ENCODE results near the gene OSMR.

Gene OSMR

GRCh38 chr5:38936269-38936668 lies 90.5 kb downstream of the OSMR start:
- TF ChIP-seq CTCF (IDR thresholded peaks at IDR 0.05) (no peak), ZFX (IDR thresholded peaks at IDR 0.05; ENCODE audit: borderline replicate concordance) (no peak)
- H3K27ac ChIP-seq, result no peak overlapping the region

GRCh38 chr5:38938424-38938823 lies 92.6 kb downstream of the OSMR start:
- TF ChIP-seq ZFX (IDR thresholded peaks at IDR 0.05; ENCODE audit: borderline replicate concordance) (no peak), CTCF (IDR thresholded peaks at IDR 0.05) (no peak)
- H3K27ac ChIP-seq, result no peak overlapping the region

GRCh38 chr5:38938973-38939372 lies 93.2 kb downstream of the OSMR start:
- TF ChIP-seq CTCF (IDR thresholded peaks at IDR 0.05) (no peak), ZFX (IDR thresholded peaks at IDR 0.05; ENCODE audit: borderline replicate concordance) (no peak)

GRCh38 chr5:38940230-38940858 lies 94.5 kb downstream of the OSMR start:
- TF ChIP-seq ZFX (IDR thresholded peaks at IDR 0.05; ENCODE audit: borderline replicate concordance) (no peak), CTCF (IDR thresholded peaks at IDR 0.05) (no peak)
- H3K27ac ChIP-seq, result no peak overlapping the region

More at GRCh38 chr5:38938973-38939372, 93.2 kb downstream of the OSMR start:
- H3K27ac ChIP-seq, result no peak overlapping the region

GRCh38 chr5:38941912-38942311 lies 96.1 kb downstream of the OSMR start:
- H3K27ac ChIP-seq, result no peak overlapping the region
- TF ChIP-seq ZFX (IDR thresholded peaks at IDR 0.05; ENCODE audit: borderline replicate concordance) (no peak), CTCF (IDR thresholded peaks at IDR 0.05) (no peak)

GRCh38 chr5:38944282-38944681 lies 98.5 kb downstream of the OSMR start:
- no peak for TF ChIP-seq ZFX (IDR thresholded peaks at IDR 0.05; ENCODE audit: borderline replicate concordance)
- TF ChIP-seq CTCF (IDR thresholded peaks at IDR 0.05), result no peak

GRCh38 chr5:38948501-38948900 lies 102.7 kb downstream of the OSMR start:
- no peak overlapping the region for H3K27ac ChIP-seq

More at GRCh38 chr5:38944282-38944681, 98.5 kb downstream of the OSMR start:
- H3K27ac ChIP-seq, result no peak overlapping the region

More at GRCh38 chr5:38948501-38948900, 102.7 kb downstream of the OSMR start:
- TF ChIP-seq CTCF (IDR thresholded peaks at IDR 0.05) (no peak), ZFX (IDR thresholded peaks at IDR 0.05; ENCODE audit: borderline replicate concordance) (no peak)
